Measurements from ENCODE around the gene PTPRN2. TPM values are rescaled to one million over a fixed set of nuclear protein-coding genes. Genes with fewer than 3 reads are reported as not detected.

The PTPRN2 gene
- total RNA-seq, 1 experiment from 2014 or later: 0.11 TPM

DNA sequence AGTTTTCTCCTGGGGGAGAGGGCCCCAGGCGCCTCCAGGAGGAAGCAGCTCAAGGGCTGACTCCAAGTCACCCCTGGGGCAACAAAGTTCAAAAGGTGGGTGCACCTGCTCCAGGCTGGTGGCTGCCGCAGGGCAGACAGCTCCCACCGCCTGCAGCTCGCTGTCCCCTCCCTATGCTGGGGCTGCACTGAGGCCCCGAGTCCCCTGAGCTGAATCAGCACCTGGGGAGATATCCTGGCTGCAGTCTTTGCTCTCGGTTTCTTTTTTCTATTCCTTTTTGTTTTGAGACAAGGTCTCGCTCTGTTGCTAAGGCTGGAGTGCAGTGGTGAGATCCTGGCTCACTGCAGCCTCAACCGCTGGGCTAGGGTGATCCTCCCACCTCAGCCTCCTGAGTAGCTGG is 1067.4 kb downstream of the PTPRN2 start:
- no peaks in the 10 kb centered on the region for H3K36me3 ChIP-seq (ENCODE audit: insufficient read depth, low read length, poor library complexity, severe bottlenecking)

DNA sequence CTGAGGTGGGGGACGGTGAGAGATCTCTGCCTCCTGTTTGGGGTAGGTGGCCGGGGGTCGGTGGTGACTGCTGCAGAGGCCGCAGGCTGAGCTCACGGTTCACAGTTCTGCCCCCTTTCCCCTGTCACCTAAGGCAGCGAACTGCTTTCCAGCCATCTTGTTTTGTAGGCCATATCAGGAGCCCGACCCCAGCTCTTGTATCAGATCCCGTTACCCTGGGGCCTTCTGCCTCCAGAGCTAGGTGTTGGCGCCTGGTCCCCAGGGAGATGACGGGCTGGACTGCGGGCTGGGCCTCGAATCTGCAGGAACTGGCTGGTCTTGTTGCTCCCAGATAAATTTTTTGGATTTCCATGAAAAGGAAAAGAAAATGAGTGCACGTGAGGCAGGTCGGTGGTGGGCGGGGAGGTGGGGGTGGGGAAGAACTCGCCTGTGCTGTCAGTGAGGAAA is 1067.8 kb downstream of the PTPRN2 start:
- DNase-seq (ENCODE audit: low spot score): no peak
- Histone ChIP-seq H3K27me3 (replicated peaks; ENCODE audit: insufficient read depth, low read depth, low read length, poor library complexity) (peaks cover 22% of the 10 kb centered on the region), H3K4me1 (ENCODE audit: insufficient read depth, low read length, poor library complexity, severe bottlenecking) (no peaks in the 10 kb centered on the region), H3K9me3 (ENCODE audit: low read depth, low read length, poor library complexity, severe bottlenecking) (no peaks in the 10 kb centered on the region), H3K36me3 (ENCODE audit: insufficient read depth, low read length, poor library complexity, severe bottlenecking) (no peaks in the 10 kb centered on the region), H3K4me3 (ENCODE audit: low read depth, low read length, poor library complexity, severe bottlenecking) (no peak overlapping the region), H3K27ac (ENCODE audit: low read depth, low read length, poor library complexity, severe bottlenecking) (no peak overlapping the region)
- no peak for TF ChIP-seq EZH2 (IDR thresholded peaks at IDR 0.05; ENCODE audit: borderline replicate concordance, low read depth, low read length, poor library complexity, severe bottlenecking)
- TF ChIP-seq, protein P1, sequence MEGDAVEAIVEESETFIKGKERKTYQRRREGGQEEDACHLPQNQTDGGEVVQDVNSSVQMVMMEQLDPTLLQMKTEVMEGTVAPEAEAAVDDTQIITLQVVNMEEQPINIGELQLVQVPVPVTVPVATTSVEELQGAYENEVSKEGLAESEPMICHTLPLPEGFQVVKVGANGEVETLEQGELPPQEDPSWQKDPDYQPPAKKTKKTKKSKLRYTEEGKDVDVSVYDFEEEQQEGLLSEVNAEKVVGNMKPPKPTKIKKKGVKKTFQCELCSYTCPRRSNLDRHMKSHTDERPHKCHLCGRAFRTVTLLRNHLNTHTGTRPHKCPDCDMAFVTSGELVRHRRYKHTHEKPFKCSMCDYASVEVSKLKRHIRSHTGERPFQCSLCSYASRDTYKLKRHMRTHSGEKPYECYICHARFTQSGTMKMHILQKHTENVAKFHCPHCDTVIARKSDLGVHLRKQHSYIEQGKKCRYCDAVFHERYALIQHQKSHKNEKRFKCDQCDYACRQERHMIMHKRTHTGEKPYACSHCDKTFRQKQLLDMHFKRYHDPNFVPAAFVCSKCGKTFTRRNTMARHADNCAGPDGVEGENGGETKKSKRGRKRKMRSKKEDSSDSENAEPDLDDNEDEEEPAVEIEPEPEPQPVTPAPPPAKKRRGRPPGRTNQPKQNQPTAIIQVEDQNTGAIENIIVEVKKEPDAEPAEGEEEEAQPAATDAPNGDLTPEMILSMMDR (conservative IDR thresholded peaks at IDR 0.05; ENCODE audit: low read depth, low read length): no peak
- POLR2A ChIA-PET (ENCODE audit: low non-redundant PET): no interaction called here
- CTCF ChIA-PET: no interaction called here
- no TSS peak for BruUV-seq (replicated peaks)
- intact Hi-C loops (cut with micrococcal nuclease; ENCODE audit: unreplicated experiment): no loop called here

More for the DNA sequence above, 1067.4 kb downstream of the PTPRN2 start:
- intact Hi-C loops (cut with micrococcal nuclease; ENCODE audit: unreplicated experiment): no loop called here
- ChIA-PET POLR2A (ENCODE audit: low non-redundant PET) (no interaction called here), CTCF (no interaction called here)
- TF ChIP-seq, protein P1 (conservative IDR thresholded peaks at IDR 0.05; ENCODE audit: low read depth, low read length): no peak
- no peak for TF ChIP-seq EZH2 (IDR thresholded peaks at IDR 0.05; ENCODE audit: borderline replicate concordance, low read depth, low read length, poor library complexity, severe bottlenecking)
- no TSS peak for BruUV-seq (replicated peaks)
- H3K4me1 ChIP-seq (ENCODE audit: insufficient read depth, low read length, poor library complexity, severe bottlenecking): no peaks in the 10 kb centered on the region
- H3K4me3 ChIP-seq (ENCODE audit: low read depth, low read length, poor library complexity, severe bottlenecking): no peak overlapping the region
- H3K9me3 ChIP-seq (ENCODE audit: low read depth, low read length, poor library complexity, severe bottlenecking): no peaks in the 10 kb centered on the region
- no peak for DNase-seq (ENCODE audit: low spot score)
- H3K27me3 ChIP-seq (replicated peaks; ENCODE audit: insufficient read depth, low read depth, low read length, poor library complexity): peaks cover 22% of the 10 kb centered on the region
- H3K27ac ChIP-seq (ENCODE audit: low read depth, low read length, poor library complexity, severe bottlenecking): no peak overlapping the region

DNA sequence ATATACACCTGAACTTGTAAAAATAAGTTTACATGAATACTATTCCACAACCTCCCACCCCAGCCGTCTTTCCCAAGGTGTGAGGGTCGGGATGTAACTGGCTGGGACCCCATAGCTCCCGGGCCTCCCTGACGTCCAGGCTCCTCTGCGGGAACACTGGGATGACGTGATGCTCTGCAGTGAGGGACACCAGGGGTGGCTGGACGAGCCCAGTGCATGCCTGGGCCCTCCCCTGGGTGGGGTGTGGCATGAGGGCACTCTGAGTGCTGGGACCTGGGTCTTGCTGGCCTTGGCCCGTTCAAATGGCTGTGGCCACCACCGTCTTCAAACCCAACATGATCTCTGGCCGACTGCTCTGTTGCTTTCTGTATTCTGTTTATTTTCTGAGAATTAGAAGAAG is 1068.4 kb downstream of the PTPRN2 start:
- Histone ChIP-seq H3K27me3 (replicated peaks; ENCODE audit: insufficient read depth, low read depth, low read length, poor library complexity) (peaks cover 22% of the 10 kb centered on the region), H3K36me3 (ENCODE audit: insufficient read depth, low read length, poor library complexity, severe bottlenecking) (no peaks in the 10 kb centered on the region), H3K4me1 (ENCODE audit: insufficient read depth, low read length, poor library complexity, severe bottlenecking) (no peaks in the 10 kb centered on the region), H3K4me3 (ENCODE audit: low read depth, low read length, poor library complexity, severe bottlenecking) (no peak overlapping the region), H3K9me3 (ENCODE audit: low read depth, low read length, poor library complexity, severe bottlenecking) (no peaks in the 10 kb centered on the region), H3K27ac (ENCODE audit: low read depth, low read length, poor library complexity, severe bottlenecking) (no peak overlapping the region)
- no TSS peak for BruUV-seq (replicated peaks)
- DNase-seq (ENCODE audit: low spot score): no peak
- intact Hi-C loops (cut with micrococcal nuclease; ENCODE audit: unreplicated experiment): no loop called here
- ChIA-PET CTCF (no interaction called here), POLR2A (ENCODE audit: low non-redundant PET) (interaction anchor here (0.5 kb wide), 1 partner anchor 700 kb away, joined by 3 read pairs; no protein-coding TSS in a partner anchor)
- TF ChIP-seq, protein P1 (conservative IDR thresholded peaks at IDR 0.05; ENCODE audit: low read depth, low read length): no peak
- TF ChIP-seq EZH2 (IDR thresholded peaks at IDR 0.05; ENCODE audit: borderline replicate concordance, low read depth, low read length, poor library complexity, severe bottlenecking): no peak

All from A673 (cell line).